ENCODE results near the gene TBC1D16. TPM values are rescaled to one million over a fixed set of nuclear protein-coding genes. Genes with fewer than 3 reads are reported as not detected.

The TBC1D16 gene, protein sequence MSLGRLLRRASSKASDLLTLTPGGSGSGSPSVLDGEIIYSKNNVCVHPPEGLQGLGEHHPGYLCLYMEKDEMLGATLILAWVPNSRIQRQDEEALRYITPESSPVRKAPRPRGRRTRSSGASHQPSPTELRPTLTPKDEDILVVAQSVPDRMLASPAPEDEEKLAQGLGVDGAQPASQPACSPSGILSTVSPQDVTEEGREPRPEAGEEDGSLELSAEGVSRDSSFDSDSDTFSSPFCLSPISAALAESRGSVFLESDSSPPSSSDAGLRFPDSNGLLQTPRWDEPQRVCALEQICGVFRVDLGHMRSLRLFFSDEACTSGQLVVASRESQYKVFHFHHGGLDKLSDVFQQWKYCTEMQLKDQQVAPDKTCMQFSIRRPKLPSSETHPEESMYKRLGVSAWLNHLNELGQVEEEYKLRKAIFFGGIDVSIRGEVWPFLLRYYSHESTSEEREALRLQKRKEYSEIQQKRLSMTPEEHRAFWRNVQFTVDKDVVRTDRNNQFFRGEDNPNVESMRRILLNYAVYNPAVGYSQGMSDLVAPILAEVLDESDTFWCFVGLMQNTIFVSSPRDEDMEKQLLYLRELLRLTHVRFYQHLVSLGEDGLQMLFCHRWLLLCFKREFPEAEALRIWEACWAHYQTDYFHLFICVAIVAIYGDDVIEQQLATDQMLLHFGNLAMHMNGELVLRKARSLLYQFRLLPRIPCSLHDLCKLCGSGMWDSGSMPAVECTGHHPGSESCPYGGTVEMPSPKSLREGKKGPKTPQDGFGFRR
- total RNA-seq = 68.0 TPM
- 9.1 TPM for polyA plus RNA-seq (ENCODE audit: insufficient read depth, low read depth, low replicate concordance)
- long read RNA-seq, donor 1, full-length matches to known transcripts = 1 of 1 reads
- long read RNA-seq, donor 1, partial matches to known transcripts = 0 of 1 reads
- long read RNA-seq, donor 1, other reads (novel, unspliced or antisense) = 0 of 1 reads
- long read RNA-seq, donor 2, full-length matches to known transcripts = 1 of 1 reads
- long read RNA-seq, donor 2, partial matches to known transcripts = 0 of 1 reads
- long read RNA-seq, donor 2, other reads (novel, unspliced or antisense) = 0 of 1 reads
- long read RNA-seq, donor 3, full-length matches to known transcripts = 1 of 1 reads
- long read RNA-seq, donor 3, partial matches to known transcripts = 0 of 1 reads
- long read RNA-seq, donor 3, other reads (novel, unspliced or antisense) = 0 of 1 reads
- long read RNA-seq, donor 4 = 0 reads
- long read RNA-seq, donor 5 = 0 reads
- long read RNA-seq, donor 6 = 0 reads
- long read RNA-seq, donor 7, full-length matches to known transcripts = 5 of 59 reads
- long read RNA-seq, donor 7, partial matches to known transcripts = 8 of 59 reads
- long read RNA-seq, donor 7, other reads (novel, unspliced or antisense) = 46 of 59 reads
- long read RNA-seq, donor 8, partial matches to known transcripts = 42 of 42 reads
- long read RNA-seq, donor 8, other reads (novel, unspliced or antisense) = 0 of 42 reads
- long read RNA-seq, donor 9 = 0 reads
- long read RNA-seq, donor 10, full-length matches to known transcripts = 1 of 11 reads
- long read RNA-seq, donor 10, partial matches to known transcripts = 10 of 11 reads
- long read RNA-seq, donor 10, other reads (novel, unspliced or antisense) = 0 of 11 reads

DNA sequence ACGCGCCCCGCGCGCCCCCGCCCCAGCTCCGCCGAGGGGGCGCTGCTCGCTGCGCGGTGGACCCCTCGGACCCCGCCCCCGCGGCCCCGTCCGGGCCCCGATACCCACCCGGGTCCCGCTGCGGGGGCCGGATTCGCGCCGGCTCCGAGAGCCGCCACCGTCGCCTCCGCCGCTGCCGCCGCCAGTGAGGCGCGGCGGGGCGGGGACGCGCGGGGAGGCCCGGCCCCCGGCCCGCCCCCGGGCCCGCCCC lies at the start of gene TBC1D16:
TBC1D16 (minus strand) TSS at position 186 of the 250 bp plus-strand sequence. CDS start 22,325 bp downstream, outside the sequence.
- peak within 1 kb of the TSS; percentile 56 to 87 (median 60) for H3K9ac ChIP-seq (ENCODE audit: low read length in 3 of 3)
- DNase-seq (peak in 1 of 5 donors; percentile 82), FAIRE-seq (no peak)
- H3K27ac ChIP-seq (ENCODE audit: low read depth in 2 of 2, low read length in 2 of 2) = peak within 1 kb of the TSS; percentile 91 to 92
- H3K9me3 ChIP-seq (ENCODE audit: control insufficient read depth in 2 of 3, insufficient read depth in 1 of 3, low read length in 3 of 3) = no peaks in the 10 kb centered on the region
- intact Hi-C loops (cut with DNase I) = no loop called here
- peak within 1 kb of the TSS; percentile 71 to 82 (median 80) for H3K4me3 ChIP-seq (ENCODE audit: low read length in 3 of 3)
- no peaks in the 10 kb centered on the region for H3K27me3 ChIP-seq (ENCODE audit: control insufficient read depth, insufficient read depth, low read length)
- TF ChIP-seq, protein P1, sequence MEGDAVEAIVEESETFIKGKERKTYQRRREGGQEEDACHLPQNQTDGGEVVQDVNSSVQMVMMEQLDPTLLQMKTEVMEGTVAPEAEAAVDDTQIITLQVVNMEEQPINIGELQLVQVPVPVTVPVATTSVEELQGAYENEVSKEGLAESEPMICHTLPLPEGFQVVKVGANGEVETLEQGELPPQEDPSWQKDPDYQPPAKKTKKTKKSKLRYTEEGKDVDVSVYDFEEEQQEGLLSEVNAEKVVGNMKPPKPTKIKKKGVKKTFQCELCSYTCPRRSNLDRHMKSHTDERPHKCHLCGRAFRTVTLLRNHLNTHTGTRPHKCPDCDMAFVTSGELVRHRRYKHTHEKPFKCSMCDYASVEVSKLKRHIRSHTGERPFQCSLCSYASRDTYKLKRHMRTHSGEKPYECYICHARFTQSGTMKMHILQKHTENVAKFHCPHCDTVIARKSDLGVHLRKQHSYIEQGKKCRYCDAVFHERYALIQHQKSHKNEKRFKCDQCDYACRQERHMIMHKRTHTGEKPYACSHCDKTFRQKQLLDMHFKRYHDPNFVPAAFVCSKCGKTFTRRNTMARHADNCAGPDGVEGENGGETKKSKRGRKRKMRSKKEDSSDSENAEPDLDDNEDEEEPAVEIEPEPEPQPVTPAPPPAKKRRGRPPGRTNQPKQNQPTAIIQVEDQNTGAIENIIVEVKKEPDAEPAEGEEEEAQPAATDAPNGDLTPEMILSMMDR (IDR thresholded peaks at IDR 0.05; ENCODE audit: borderline replicate concordance, extremely low read depth, insufficient read depth) = no peak
- no peaks in the 10 kb centered on the region for H3K36me3 ChIP-seq (ENCODE audit: control insufficient read depth in 2 of 3, insufficient read depth in 3 of 3, low read length in 3 of 3)
- peaks cover 0 to 14% (median 6%) of the 10 kb centered on the region in 3 donors for H3K4me1 ChIP-seq (ENCODE audit: control insufficient read depth in 2 of 3, insufficient read depth in 2 of 3, low read depth in 1 of 3, low read length in 3 of 3)

DNA sequence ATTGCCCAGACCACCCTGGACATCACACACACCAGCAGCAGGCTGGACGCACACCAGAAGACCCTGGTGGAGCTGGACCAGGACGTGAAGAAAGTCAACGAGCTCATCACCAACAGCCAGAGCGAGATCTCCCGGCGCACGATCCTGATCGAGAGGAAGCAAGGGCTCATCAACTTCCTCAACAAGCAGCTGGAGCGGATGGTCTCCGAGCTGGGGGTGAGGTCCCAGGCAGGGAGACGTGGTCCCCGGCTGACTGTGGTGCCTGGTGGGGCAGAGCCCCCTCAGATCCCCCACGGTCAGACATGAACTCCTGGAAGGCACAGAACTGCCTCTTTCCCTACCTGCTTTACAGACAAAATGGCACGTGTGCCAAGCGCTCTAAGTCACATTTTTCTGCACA lies 49.1 kb upstream of the TBC1D16 start:
- DNase-seq (no peak), FAIRE-seq (no peak)
- TF ChIP-seq, protein P1 (IDR thresholded peaks at IDR 0.05; ENCODE audit: borderline replicate concordance, extremely low read depth, insufficient read depth) = no peak
- H3K4me1 ChIP-seq (ENCODE audit: control insufficient read depth in 2 of 3, insufficient read depth in 2 of 3, low read depth in 1 of 3, low read length in 3 of 3) = no peaks in the 10 kb centered on the region
- H3K4me3 ChIP-seq (ENCODE audit: low read length in 3 of 3) = no peak overlapping the region
- no peaks in the 10 kb centered on the region for H3K36me3 ChIP-seq (ENCODE audit: control insufficient read depth in 2 of 3, insufficient read depth in 3 of 3, low read length in 3 of 3)
- H3K9me3 ChIP-seq (ENCODE audit: control insufficient read depth in 2 of 3, insufficient read depth in 1 of 3, low read length in 3 of 3) = no peaks in the 10 kb centered on the region
- intact Hi-C loops (cut with DNase I) = no loop called here
- no peaks in the 10 kb centered on the region for H3K27me3 ChIP-seq (ENCODE audit: control insufficient read depth, insufficient read depth, low read length)
- H3K9ac ChIP-seq (ENCODE audit: low read length in 3 of 3) = no peak overlapping the region
- no peak overlapping the region for H3K27ac ChIP-seq (ENCODE audit: low read depth in 2 of 2, low read length in 2 of 2)

DNA sequence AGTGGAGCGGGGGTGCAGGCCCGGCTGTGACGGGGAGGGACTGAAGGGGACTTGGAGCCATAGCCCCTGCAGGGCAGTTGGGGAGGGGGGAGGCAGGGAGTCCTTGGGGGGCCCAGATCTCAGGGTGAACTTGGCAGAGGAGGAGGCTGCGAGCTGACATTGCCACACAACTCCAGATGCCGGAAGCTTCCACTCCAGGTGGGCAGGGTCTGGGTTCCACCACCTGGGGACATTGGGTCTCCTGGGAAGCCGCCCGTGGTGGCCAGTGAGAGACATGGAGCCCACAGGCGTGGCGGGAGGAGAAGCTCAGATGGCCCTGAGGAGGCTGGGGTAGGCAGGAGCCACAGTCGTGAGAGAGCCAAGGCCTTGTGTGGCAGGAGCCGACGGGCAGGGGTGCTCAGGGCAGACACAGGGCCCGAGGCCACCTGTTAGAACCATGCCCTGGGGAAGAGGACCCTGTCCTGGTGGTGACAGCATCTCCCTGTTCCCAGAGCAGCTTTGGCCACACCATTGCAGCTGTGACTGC lies 47.5 kb upstream of the TBC1D16 start:
- Histone ChIP-seq H3K4me3 (ENCODE audit: low read length in 3 of 3) (no peak overlapping the region), H3K9me3 (ENCODE audit: control insufficient read depth in 2 of 3, insufficient read depth in 1 of 3, low read length in 3 of 3) (no peaks in the 10 kb centered on the region), H3K27ac (ENCODE audit: low read depth in 2 of 2, low read length in 2 of 2) (no peak overlapping the region), H3K4me1 (ENCODE audit: control insufficient read depth in 2 of 3, insufficient read depth in 2 of 3, low read depth in 1 of 3, low read length in 3 of 3) (no peaks in the 10 kb centered on the region), H3K36me3 (ENCODE audit: control insufficient read depth in 2 of 3, insufficient read depth in 3 of 3, low read length in 3 of 3) (no peaks in the 10 kb centered on the region), H3K9ac (ENCODE audit: low read length in 3 of 3) (no peak overlapping the region), H3K27me3 (ENCODE audit: control insufficient read depth, insufficient read depth, low read length) (no peaks in the 10 kb centered on the region)
- intact Hi-C loops (cut with DNase I) = no loop called here
- FAIRE-seq = no peak
- TF ChIP-seq, protein P1 (IDR thresholded peaks at IDR 0.05; ENCODE audit: borderline replicate concordance, extremely low read depth, insufficient read depth) = no peak
- DNase-seq = no peak
